Smooth muscle cell (in vitro differentiated cells): Measurements from ENCODE around the gene USP48. TPM values are rescaled to one million over a fixed set of nuclear protein-coding genes. Genes with fewer than 3 reads are reported as not detected.

ENCODE experiments used
- DNase-seq: peaks from one replicate; lab custom pipeline; 2025; ENCODE audit not compliant: unreplicated experiment; lab: John Stamatoyannopoulos, UW
- H2AFZ ChIP-seq: fragments of 200-600 bp; sonication (generic); 2 replicates; pipeline ENCODE4 v1.6.0; 2016; ENCODE audit warnings: antibody characterized with exemption, low read depth, mild to moderate bottlenecking
- H3F3A ChIP-seq: fragments of 200-600 bp; sonication (generic); 2 replicates; pipeline ENCODE4 v1.6.0; 2017; ENCODE audit warnings: antibody characterized with exemption, low read depth
- H3K27ac ChIP-seq: fragments of 200-600 bp; sonication (generic); 2 replicates; pipeline ENCODE4 v1.5.1; 2016; ENCODE audit warnings: low read depth, mild to moderate bottlenecking
- H3K27me3 ChIP-seq: fragments of 200-600 bp; sonication (generic); 2 replicates; pipeline ENCODE4 v1.6.1; 2016; ENCODE audit warnings: low read depth, mild to moderate bottlenecking
- H3K36me3 ChIP-seq: fragments of 200-600 bp; sonication (generic); 2 replicates; pipeline ENCODE4 v1.5.1; 2016; ENCODE audit warnings: low read depth
- H3K4me1 ChIP-seq: fragments of 200-600 bp; sonication (generic); 2 replicates; pipeline ENCODE4 v1.5.1; 2016; ENCODE audit warnings: low read depth
- H3K4me2 ChIP-seq: fragments of 200-600 bp; sonication (generic); 2 replicates; pipeline ENCODE4 v1.6.0; 2016; ENCODE audit warnings: mild to moderate bottlenecking
- H3K4me3 ChIP-seq: fragments of 200-600 bp; sonication (generic); 2 replicates; pipeline ENCODE4 v1.5.1; 2016; ENCODE audit warnings: mild to moderate bottlenecking
- H3K79me2 ChIP-seq: fragments of 200-600 bp; sonication (generic); 2 replicates; pipeline ENCODE4 v1.6.0; 2016; ENCODE audit warnings: low read depth, mild to moderate bottlenecking
- H3K9ac ChIP-seq: fragments of 200-600 bp; sonication (generic); 2 replicates; pipeline ENCODE4 v1.6.0; 2016; ENCODE audit warnings: low read depth
- H3K9me3 ChIP-seq: fragments of 200-600 bp; sonication (generic); replicated peaks from 2 replicates; pipeline ENCODE4 v1.5.1; 2016; ENCODE audit warnings: low read depth
- H4K20me1 ChIP-seq: fragments of 200-600 bp; sonication (generic); 2 replicates; pipeline ENCODE4 v1.6.0; 2016; ENCODE audit warnings: low read depth
- CTCF ChIP-seq: fragments of 200-600 bp; sonication (generic); IDR thresholded peaks from 2 replicates; pipeline ENCODE4 v1.5.1; 2017; ENCODE audit warnings: borderline replicate concordance, mild to moderate bottlenecking, antibody characterized with exemption; ENCODE audit not compliant: insufficient read depth, poor library complexity, severe bottlenecking
- WGBS: methylation state at CpG from one replicate; pipeline ENCODE4 v1.1.7; 2016; ENCODE audit warnings: low lambda C conversion rate; 5-methylcytosine and 5-hydroxymethylcytosine counted together
- polyA plus RNA-seq: library from polyadenylated mRNA; unstranded; fragments of >200 nt; fragmentation: Nextera tagmentation; extraction: Ambion mirVana; gene quantifications from 2 replicates; pipeline ENCODE4 v1.2.1, GENCODE V29; 2016
- total RNA-seq: library from RNA; depleted of rRNA; stranded (reverse); fragments of >200 nt; gene quantifications from 2 replicates; pipeline ENCODE4 v1.2.3, GENCODE V29; 2014

USP48 gene
- total and polyA plus RNA-seq, 2 experiments from 2014 or later: 34.5 to 76.0 TPM

DNA sequence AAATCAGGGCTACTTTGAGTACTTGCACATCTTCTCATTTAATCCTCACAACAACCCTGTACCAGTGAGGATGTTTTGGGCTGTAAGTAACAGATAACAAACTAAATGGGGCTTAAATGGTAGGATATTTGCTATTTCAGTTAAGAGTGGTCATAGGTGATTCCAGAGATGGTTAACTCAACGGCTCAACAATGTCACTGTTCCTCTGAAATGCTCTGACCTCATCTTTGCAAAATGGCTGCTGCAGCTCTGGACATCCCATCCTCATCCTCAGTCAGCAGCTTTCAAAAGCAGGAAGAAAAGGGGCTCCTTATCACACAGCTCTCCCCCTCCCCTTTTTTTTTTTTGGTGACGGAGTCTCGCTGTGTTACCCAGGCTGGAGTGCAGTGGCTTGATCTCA is 30.6 kb upstream of the USP48 start:
- Histone ChIP-seq H4K20me1 (no peaks in the 10 kb centered on the region), H3K27ac (no peak overlapping the region), H3K9ac (no peak overlapping the region), H3K9me3 (no peaks in the 10 kb centered on the region), H3F3A (peaks cover 17% of the 10 kb centered on the region), H3K36me3 (no peaks in the 10 kb centered on the region), H3K79me2 (no peaks in the 10 kb centered on the region), H3K27me3 (no peaks in the 10 kb centered on the region), H3K4me2 (no peak overlapping the region), H2AFZ (no peak overlapping the region), H3K4me1 (no peaks in the 10 kb centered on the region), H3K4me3 (no peak overlapping the region)
- WGBS: 98% methylated on average over 3 of the region's 3 CpGs
- TF ChIP-seq CTCF: no peak
- DNase-seq: no peak

- H3K9ac ChIP-seq: no peak within 1 kb of the TSS
- no peaks in the 10 kb centered on the region for H4K20me1 ChIP-seq
- H3K9me3 ChIP-seq: no peaks in the 10 kb centered on the region
- no peaks in the 10 kb centered on the region for H3K36me3 ChIP-seq
- H3K4me2 ChIP-seq: no peak within 1 kb of the TSS
- H3K27me3 ChIP-seq: no peaks in the 10 kb centered on the region
- no peak within 1 kb of the TSS for H2AFZ ChIP-seq
- no peak for TF ChIP-seq CTCF
- peaks cover 14% of the 10 kb centered on the region for H3F3A ChIP-seq
- no peaks in the 10 kb centered on the region for H3K4me1 ChIP-seq
- DNase-seq: no peak
- H3K4me3 ChIP-seq: no peak within 1 kb of the TSS
- H3K79me2 ChIP-seq: no peaks in the 10 kb centered on the region
- H3K27ac ChIP-seq: no peak within 1 kb of the TSS
- WGBS: 87% methylated on average over 2 of the region's 2 CpGs
These were observed 28.9 kb upstream of the USP48 start, which contains the start of gene LDLRAD2 for GRCh38 chr1:21811875-21812305. LDLRAD2 (plus strand) TSS chr1:21812265; CDS start chr1:21812452, 187 bp downstream.

DNA sequence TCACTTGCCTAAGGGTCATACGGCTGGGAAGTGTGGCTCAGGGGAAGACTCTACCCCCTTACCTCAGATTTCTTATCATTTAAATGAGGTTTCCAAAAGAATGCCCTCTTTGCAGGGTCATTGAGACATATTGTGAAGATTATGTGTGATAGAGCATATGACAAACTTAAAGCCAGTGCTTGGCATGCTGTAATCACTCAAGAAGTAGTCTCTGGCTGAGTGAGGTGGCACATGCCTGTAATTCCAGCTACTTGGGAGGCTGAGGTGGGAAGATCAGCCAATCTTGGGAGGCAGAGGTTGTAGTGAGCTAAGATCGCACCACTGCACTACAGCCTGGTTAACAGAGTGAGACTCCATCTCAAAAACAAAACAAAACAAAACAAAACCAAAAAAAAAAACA is 21.6 kb upstream of the USP48 start:
- Histone ChIP-seq H3K27ac (no peak overlapping the region), H3F3A (no peaks in the 10 kb centered on the region), H3K9me3 (no peaks in the 10 kb centered on the region), H4K20me1 (no peaks in the 10 kb centered on the region), H3K4me3 (no peak overlapping the region), H3K4me2 (no peak overlapping the region), H3K9ac (no peak overlapping the region), H3K27me3 (no peaks in the 10 kb centered on the region), H3K79me2 (no peaks in the 10 kb centered on the region), H3K36me3 (no peaks in the 10 kb centered on the region), H2AFZ (no peak overlapping the region), H3K4me1 (no peaks in the 10 kb centered on the region)
- no peak for TF ChIP-seq CTCF
- no peak for DNase-seq
- WGBS: 90% methylated on average over 2 of the region's 2 CpGs

DNA sequence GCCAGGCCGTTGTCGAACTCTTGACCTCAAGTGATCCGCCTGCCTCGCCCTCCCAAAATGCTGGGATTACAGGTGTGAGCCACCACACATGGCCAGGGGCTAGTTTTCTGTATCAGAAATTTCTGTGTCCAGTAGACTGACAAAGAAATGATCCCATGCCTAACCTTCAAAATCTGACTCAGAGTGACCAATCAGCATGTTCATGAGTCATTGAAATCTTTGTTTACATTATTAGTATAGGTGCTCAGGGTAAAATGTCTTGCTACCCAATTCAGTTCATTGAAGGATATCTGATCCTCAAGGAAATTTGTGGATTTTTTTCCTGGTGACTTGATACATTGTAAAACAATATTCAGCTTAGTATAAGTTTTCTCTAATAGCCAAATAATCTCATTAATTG is 18.2 kb upstream of the USP48 start:
- TF ChIP-seq CTCF: no peak
- no peaks in the 10 kb centered on the region for H3K9me3 ChIP-seq
- no peak overlapping the region for H3K4me2 ChIP-seq
- H3K27ac ChIP-seq: no peak overlapping the region
- WGBS: 94% methylated on average over 4 of the region's 4 CpGs
- H3K4me3 ChIP-seq: no peak overlapping the region
- H4K20me1 ChIP-seq: no peaks in the 10 kb centered on the region
- no peaks in the 10 kb centered on the region for H3K4me1 ChIP-seq
- no peak for DNase-seq
- H3K36me3 ChIP-seq: no peaks in the 10 kb centered on the region
- H3K27me3 ChIP-seq: no peaks in the 10 kb centered on the region
- no peak overlapping the region for H2AFZ ChIP-seq
- no peaks in the 10 kb centered on the region for H3F3A ChIP-seq
- H3K9ac ChIP-seq: no peak overlapping the region
- H3K79me2 ChIP-seq: no peaks in the 10 kb centered on the region
